Keratinocyte (primary cell): ENCODE data around the gene C4orf50.

ENCODE experiments used
- CTCF ChIP-seq, 3 experiments: IDR thresholded peaks in 1 of 3; conservative IDR thresholded peaks in 1 of 3; optimal IDR thresholded peaks in 1 of 3; 2 replicates in 2 of 3; 3 replicates in 1 of 3; pipeline versions ENCODE3 to v1.5.1; 2011; ENCODE audit warnings: low read length in 3 of 3, mild to moderate bottlenecking in 3 of 3, moderate library complexity in 2 of 3, control low read depth in 1 of 3, inconsistent platforms in 1 of 3; ENCODE audit not compliant: insufficient read depth in 2 of 3; ENCODE audit errors: extremely low read depth in 1 of 3
- EZH2 ChIP-seq: IDR thresholded peaks from one replicate; pipeline ENCODE4 v1.6.1; 2012; ENCODE audit warnings: inconsistent platforms, mild to moderate bottlenecking, low read length, moderate library complexity

- TF ChIP-seq CTCF (optimal IDR thresholded peaks at IDR 0.05 in 1 of 3, IDR thresholded peaks at IDR 0.05 in 1 of 3, conservative IDR thresholded peaks at IDR 0.05 in 1 of 3; ENCODE audit: extremely low read depth in 1 of 3, insufficient read depth in 2 of 3, low read length in 3 of 3) = no peak
- TF ChIP-seq EZH2 = no peak
Measured at GRCh38 chr4:6024313-6024960, 6.2 kb upstream of the C4orf50 start.
